Chondrocyte (in vitro differentiated cells): Measurements from ENCODE around the gene GTF2IRD1. TPM values are rescaled to one million over a fixed set of nuclear protein-coding genes. Genes with fewer than 3 reads are reported as not detected.
"Not testable (repeated sequence)": the region's sequence is repeated elsewhere in the genome, so short reads cannot be mapped to it uniquely, and the experiment has no call there.

Experiments
- DNase-seq: peaks from one replicate; pipeline ENCODE4 v3.0.0; 2021; ENCODE audit warnings: mixed read lengths, low spot score
- H3K27ac Mint-ChIP-seq: one replicate; pipeline ENCODE4 v1.8.0; 2021; ENCODE audit warnings: mild to moderate bottlenecking, moderate library complexity, mixed read lengths; ENCODE audit not compliant: unreplicated experiment
- H3K27me3 Mint-ChIP-seq: 2 replicates; pipeline ENCODE4 v1.8.0; 2021; ENCODE audit warnings: low read depth, mixed read lengths
- H3K36me3 Mint-ChIP-seq: 2 replicates; pipeline ENCODE4 v1.8.0; 2021; ENCODE audit warnings: low read depth, mixed read lengths
- H3K4me1 Mint-ChIP-seq: 2 replicates; pipeline ENCODE4 v1.8.0; 2021; ENCODE audit warnings: low read depth, mild to moderate bottlenecking, mixed read lengths
- H3K4me3 Mint-ChIP-seq: one replicate; pipeline ENCODE4 v1.8.0; 2021; ENCODE audit warnings: mild to moderate bottlenecking, moderate library complexity, mixed read lengths; ENCODE audit not compliant: unreplicated experiment
- H3K9me3 Mint-ChIP-seq: 2 replicates; pipeline ENCODE4 v1.8.0; 2021; ENCODE audit warnings: low read depth, mixed read lengths
- total RNA-seq: library from RNA; stranded (reverse); gene quantifications from 3 replicates; pipeline ENCODE4 v1.2.1, GENCODE V29; 2021
- TF ChIP-seq, protein P1 (sequence below): fragments of 200-600 bp; sonication (generic); IDR thresholded peaks from 2 replicates; pipeline ENCODE4 v1.5.0; 2021; ENCODE audit warnings: antibody characterized with exemption, mild to moderate bottlenecking, moderate library complexity

The GTF2IRD1 gene
- total RNA-seq, 1 donor from 2014 or later = 48.5 TPM

- no peaks in the 10 kb centered on the region for H3K27me3 Mint-ChIP-seq
- peaks cover 75% of the 10 kb centered on the region for H3K4me1 Mint-ChIP-seq
- DNase-seq = no peak
- peak overlapping the region; percentile 33 for H3K4me3 Mint-ChIP-seq
- TF ChIP-seq, protein P1, sequence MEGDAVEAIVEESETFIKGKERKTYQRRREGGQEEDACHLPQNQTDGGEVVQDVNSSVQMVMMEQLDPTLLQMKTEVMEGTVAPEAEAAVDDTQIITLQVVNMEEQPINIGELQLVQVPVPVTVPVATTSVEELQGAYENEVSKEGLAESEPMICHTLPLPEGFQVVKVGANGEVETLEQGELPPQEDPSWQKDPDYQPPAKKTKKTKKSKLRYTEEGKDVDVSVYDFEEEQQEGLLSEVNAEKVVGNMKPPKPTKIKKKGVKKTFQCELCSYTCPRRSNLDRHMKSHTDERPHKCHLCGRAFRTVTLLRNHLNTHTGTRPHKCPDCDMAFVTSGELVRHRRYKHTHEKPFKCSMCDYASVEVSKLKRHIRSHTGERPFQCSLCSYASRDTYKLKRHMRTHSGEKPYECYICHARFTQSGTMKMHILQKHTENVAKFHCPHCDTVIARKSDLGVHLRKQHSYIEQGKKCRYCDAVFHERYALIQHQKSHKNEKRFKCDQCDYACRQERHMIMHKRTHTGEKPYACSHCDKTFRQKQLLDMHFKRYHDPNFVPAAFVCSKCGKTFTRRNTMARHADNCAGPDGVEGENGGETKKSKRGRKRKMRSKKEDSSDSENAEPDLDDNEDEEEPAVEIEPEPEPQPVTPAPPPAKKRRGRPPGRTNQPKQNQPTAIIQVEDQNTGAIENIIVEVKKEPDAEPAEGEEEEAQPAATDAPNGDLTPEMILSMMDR = no peak
- no peaks in the 10 kb centered on the region for H3K36me3 Mint-ChIP-seq
- H3K27ac Mint-ChIP-seq = peak overlapping the region; percentile 100
- H3K9me3 Mint-ChIP-seq = no peaks in the 10 kb centered on the region
Measured at GRCh38 chr7:74483402-74484336, 30.0 kb downstream of the GTF2IRD1 start.

DNA sequence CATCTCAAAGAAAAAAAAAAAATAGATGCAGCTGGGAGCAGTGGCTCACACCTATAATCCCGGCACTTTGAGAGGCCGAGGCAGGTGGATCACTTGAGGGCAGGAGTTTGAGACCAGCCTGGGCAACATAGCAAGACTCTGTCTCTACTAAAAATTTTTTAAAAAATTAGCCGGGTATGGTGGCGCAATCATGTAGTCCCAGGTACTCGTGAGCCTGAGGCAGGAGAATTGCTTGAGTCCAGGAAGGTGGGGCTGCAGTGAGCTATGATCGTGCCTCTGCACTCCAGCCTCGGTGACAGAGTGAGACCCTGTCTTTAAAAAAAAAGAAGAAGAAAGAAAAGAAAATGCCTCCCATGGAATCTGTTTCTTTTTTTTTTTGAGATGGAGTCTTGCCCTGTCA, 31.9 kb downstream of the GTF2IRD1 start:
- Mint-ChIP-seq H3K4me1 (peaks cover 56% of the 10 kb centered on the region), H3K9me3 (no peaks in the 10 kb centered on the region), H3K4me3 (no peak overlapping the region), H3K36me3 (no peaks in the 10 kb centered on the region), H3K27ac (peak overlapping the region; percentile 68), H3K27me3 (no peaks in the 10 kb centered on the region)
- no peak for DNase-seq
- TF ChIP-seq, protein P1 = no peak

GRCh38 chr7:74488518-74489030, 34.9 kb downstream of the GTF2IRD1 start:
- H3K36me3 Mint-ChIP-seq = peaks cover 12% of the 10 kb centered on the region
- not testable (repeated sequence) for H3K27me3 Mint-ChIP-seq, H3K4me3 Mint-ChIP-seq, H3K27ac Mint-ChIP-seq, DNase-seq, H3K9me3 Mint-ChIP-seq
- peaks cover 26% of the 10 kb centered on the region for H3K4me1 Mint-ChIP-seq

DNA sequence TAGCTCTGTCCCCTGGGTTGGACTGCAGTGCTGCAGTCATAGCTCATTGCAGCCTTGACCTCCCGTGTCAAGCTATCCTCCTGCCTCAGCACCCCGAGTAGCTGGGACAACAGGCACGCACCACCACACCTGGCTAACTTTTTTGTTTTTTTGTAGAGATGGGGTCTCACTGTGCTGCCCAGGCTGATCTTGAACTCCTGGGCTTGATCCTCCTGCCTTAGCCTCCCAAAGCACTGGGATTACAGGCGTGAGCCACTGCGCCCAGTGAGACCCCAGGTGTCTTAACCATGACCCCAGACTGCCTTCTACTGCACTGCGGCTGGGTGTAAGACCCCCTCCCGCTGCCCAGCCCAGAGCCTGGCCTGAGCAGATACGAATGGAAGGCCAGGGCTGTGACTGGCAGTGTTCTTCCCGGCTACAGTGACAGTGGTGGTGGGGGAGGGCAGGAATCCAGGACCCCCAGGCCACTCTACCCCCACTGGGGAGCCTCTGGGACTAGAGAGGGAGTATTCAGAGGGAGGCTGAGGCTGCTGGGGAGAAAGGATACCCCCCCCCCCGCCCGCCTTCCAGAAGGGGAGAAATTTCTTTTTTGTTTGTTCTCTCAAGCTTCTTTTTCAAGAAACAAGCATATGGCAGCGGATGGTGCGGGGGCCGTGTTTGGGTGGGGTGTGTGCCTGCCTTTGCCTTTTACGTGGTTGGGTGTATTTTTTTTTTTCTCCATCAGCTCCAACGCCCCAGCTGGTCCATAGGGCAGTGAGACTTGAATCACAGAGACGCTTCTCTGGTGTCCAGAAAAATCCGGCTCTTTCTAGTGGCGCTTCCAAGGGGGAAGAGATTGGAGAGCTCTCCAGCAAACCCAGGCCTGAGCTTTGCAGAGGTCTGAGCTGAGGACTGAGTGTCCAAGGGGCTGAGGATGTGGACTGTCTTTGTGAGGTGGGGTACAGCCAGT, 36.6 kb downstream of the GTF2IRD1 start:
- TF ChIP-seq, protein P1 = no peak
- H3K27ac Mint-ChIP-seq = peak overlapping the region; percentile 36
- DNase-seq = no peak
- H3K27me3 Mint-ChIP-seq = no peaks in the 10 kb centered on the region
- peaks cover 7% of the 10 kb centered on the region for H3K9me3 Mint-ChIP-seq
- H3K36me3 Mint-ChIP-seq = peaks cover 12% of the 10 kb centered on the region
- peaks cover 11% of the 10 kb centered on the region for H3K4me1 Mint-ChIP-seq
- no peak overlapping the region for H3K4me3 Mint-ChIP-seq

DNA sequence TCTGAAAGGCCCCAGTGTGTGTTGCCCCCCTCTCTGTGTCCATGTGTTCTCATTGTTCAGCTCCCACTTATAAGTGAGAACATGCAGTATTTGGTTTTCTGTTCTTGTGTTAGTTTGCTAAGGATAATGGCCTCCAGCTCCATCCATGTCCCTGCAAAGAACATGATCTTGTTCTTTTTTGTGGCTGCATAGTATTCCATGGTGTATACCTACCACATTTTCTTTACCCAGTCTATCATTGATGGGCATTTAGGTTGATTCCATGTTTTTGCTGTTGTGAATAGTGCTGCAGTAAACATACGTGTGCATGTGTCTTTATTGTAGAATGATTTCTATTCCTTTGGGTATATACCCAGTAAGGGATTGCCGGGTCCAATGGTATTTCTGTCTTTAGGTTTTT, 37.8 kb downstream of the GTF2IRD1 start:
- not testable (repeated sequence) for H3K27ac Mint-ChIP-seq, DNase-seq, H3K9me3 Mint-ChIP-seq, H3K4me1 Mint-ChIP-seq, H3K27me3 Mint-ChIP-seq, H3K4me3 Mint-ChIP-seq
- H3K36me3 Mint-ChIP-seq = peaks cover 12% of the 10 kb centered on the region

GRCh38 chr7:74493295-74493694, 39.6 kb downstream of the GTF2IRD1 start:
- peaks cover 7% of the 10 kb centered on the region for H3K9me3 Mint-ChIP-seq
- no peak overlapping the region for H3K4me3 Mint-ChIP-seq
- H3K27ac Mint-ChIP-seq = no peak overlapping the region
- TF ChIP-seq, protein P1 = no peak
- H3K4me1 Mint-ChIP-seq = no peaks in the 10 kb centered on the region
- H3K27me3 Mint-ChIP-seq = no peaks in the 10 kb centered on the region
- H3K36me3 Mint-ChIP-seq = peaks cover 12% of the 10 kb centered on the region
- no peak for DNase-seq
